Measurements from ENCODE around the gene ZFP91. TPM values are rescaled to one million over a fixed set of nuclear protein-coding genes. Genes with fewer than 3 reads are reported as not detected.

The ZFP91 gene
- total RNA-seq, 1 donor from 2014 or later: 43.6 TPM

DNA sequence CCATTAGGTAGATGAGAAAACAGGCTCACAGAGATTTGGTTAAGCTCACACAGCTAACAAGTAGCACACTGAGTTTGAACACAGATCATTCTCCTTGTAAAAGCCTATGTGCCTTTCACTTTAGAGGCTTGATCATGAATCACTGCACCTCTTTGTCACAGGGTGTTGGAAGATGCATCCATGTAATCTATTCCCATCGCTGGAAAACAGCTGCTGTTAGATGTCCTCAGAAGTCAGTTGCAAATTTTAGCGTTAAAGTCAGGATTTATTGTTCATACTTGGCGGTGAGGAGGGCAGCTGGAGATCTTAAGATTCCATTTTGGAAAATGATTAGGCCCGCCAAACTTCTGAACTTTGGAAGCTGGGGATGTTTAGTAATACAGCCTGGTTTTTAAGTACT lies 46.2 kb downstream of the ZFP91 start:
- Mint-ChIP-seq H3K36me3 (peaks cover 26% of the 10 kb centered on the region), H3K27me3 (no peaks in the 10 kb centered on the region), H3K4me1 (ENCODE audit: unreplicated experiment) (no peaks in the 10 kb centered on the region), H3K9me3 (no peaks in the 10 kb centered on the region), H3K4me3 (no peak overlapping the region), H3K27ac (no peak overlapping the region)
- no peak for DNase-seq (ENCODE audit: extremely low spot score, unreplicated experiment)
- TF ChIP-seq CTCF (conservative IDR thresholded peaks at IDR 0.05): no peak

- Mint-ChIP-seq H3K4me3 (no peak overlapping the region), H3K4me1 (ENCODE audit: unreplicated experiment) (no peaks in the 10 kb centered on the region), H3K36me3 (peaks cover 23% of the 10 kb centered on the region), H3K9me3 (no peaks in the 10 kb centered on the region), H3K27ac (no peak overlapping the region), H3K27me3 (no peaks in the 10 kb centered on the region)
- TF ChIP-seq CTCF (conservative IDR thresholded peaks at IDR 0.05): no peak
- no peak for DNase-seq (ENCODE audit: extremely low spot score, unreplicated experiment)
These were observed 47.1 kb downstream of the ZFP91 start for GRCh38 chr11:58625826-58626460.

DNA sequence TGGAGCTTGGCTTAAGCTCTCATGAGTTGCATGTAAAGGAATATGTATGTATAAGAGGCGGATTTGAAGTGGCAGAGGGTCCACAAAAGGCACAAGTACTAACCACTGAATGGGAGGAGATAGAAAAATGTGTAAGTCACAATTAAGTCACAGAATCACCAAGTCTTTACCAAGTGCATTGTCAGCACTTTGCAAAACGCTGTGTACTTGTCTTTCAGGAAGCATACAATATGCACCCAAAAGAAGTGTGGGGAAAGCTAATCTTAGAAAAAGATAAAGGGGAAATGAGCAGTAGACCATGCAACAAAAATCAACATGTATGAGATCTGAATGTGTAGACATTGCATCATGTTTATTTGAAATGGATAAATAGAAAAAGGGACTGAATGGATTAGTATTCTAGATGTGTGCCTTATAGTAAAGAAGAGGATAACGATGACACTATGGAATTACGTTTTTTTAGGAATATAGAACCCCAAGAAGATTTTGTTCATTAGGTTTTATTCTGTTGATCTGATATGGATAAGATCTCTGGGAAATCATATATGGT lies 48.1 kb downstream of the ZFP91 start:
- Mint-ChIP-seq H3K4me3 (no peak overlapping the region), H3K4me1 (ENCODE audit: unreplicated experiment) (no peaks in the 10 kb centered on the region), H3K9me3 (no peaks in the 10 kb centered on the region), H3K27me3 (no peaks in the 10 kb centered on the region), H3K27ac (no peak overlapping the region), H3K36me3 (peaks cover 23% of the 10 kb centered on the region)
- no peak for DNase-seq (ENCODE audit: extremely low spot score, unreplicated experiment)
- no peak for TF ChIP-seq CTCF (conservative IDR thresholded peaks at IDR 0.05)

DNA sequence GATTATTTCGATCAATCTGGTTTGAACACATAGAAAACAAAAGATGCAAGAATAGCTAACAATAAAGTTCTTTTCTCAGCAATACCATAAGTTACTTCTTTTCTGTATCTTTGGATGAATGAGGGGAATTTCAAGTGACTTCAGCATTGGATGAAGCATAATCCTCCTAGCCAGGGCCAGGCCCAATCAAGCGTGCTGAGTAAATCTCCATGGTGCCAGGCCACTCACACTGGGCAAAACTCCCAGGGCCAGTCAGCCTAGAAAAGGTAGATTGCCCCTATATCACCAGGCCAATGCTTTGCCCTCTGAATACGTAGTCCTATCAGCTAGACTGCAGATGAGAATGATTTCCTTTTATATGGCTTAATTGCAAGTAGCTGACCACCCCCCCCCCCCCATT lies 49.6 kb downstream of the ZFP91 start:
- no peaks in the 10 kb centered on the region for H3K4me1 Mint-ChIP-seq (ENCODE audit: unreplicated experiment)
- no peak for TF ChIP-seq CTCF (conservative IDR thresholded peaks at IDR 0.05)
- no peaks in the 10 kb centered on the region for H3K27me3 Mint-ChIP-seq
- no peak overlapping the region for H3K4me3 Mint-ChIP-seq
- H3K9me3 Mint-ChIP-seq: no peaks in the 10 kb centered on the region
- no peak overlapping the region for H3K27ac Mint-ChIP-seq
- DNase-seq (ENCODE audit: extremely low spot score, unreplicated experiment): no peak
- peaks cover 12% of the 10 kb centered on the region for H3K36me3 Mint-ChIP-seq

- TF ChIP-seq CTCF (conservative IDR thresholded peaks at IDR 0.05): peak; percentile 50
- DNase-seq (ENCODE audit: extremely low spot score, unreplicated experiment): no peak
- H3K9me3 Mint-ChIP-seq: no peaks in the 10 kb centered on the region
- H3K4me1 Mint-ChIP-seq (ENCODE audit: unreplicated experiment): no peaks in the 10 kb centered on the region
- H3K27me3 Mint-ChIP-seq: no peaks in the 10 kb centered on the region
- H3K27ac Mint-ChIP-seq: no peak overlapping the region
- no peak overlapping the region for H3K4me3 Mint-ChIP-seq
- peaks cover 3% of the 10 kb centered on the region for H3K36me3 Mint-ChIP-seq
These were observed 51.0 kb downstream of the ZFP91 start for GRCh38 chr11:58629857-58630256.

All from type B pancreatic cell (in vitro differentiated cells).